GM23338 (cell line): ENCODE measurements around the gene RNF40. TPM values are rescaled to one million over a fixed set of nuclear protein-coding genes. Genes with fewer than 3 reads are reported as not detected.

Experiments
- ATAC-seq: fragments of 200-7000 bp; cut with Tn5 transposase; 3 replicates; pipeline ENCODE4 v1.9.1; 2020
- DNase-seq: peaks from one replicate; pipeline ENCODE4 v3.0.0-alpha.2; 2015; ENCODE audit warnings: low spot score
- H2AFZ ChIP-seq: fragments of 200-600 bp; sonication (generic); 2 replicates; pipeline ENCODE4 v1.8.0; 2016; ENCODE audit warnings: antibody characterized with exemption, mild to moderate bottlenecking, moderate library complexity
- H3F3A ChIP-seq: fragments of 200-600 bp; sonication (generic); replicated peaks from 2 replicates; pipeline ENCODE4 v1.8.0; 2017; ENCODE audit warnings: antibody characterized with exemption, mixed run types, low read depth
- H3K27ac ChIP-seq: fragments of 200-600 bp; sonication (generic); 2 replicates; pipeline ENCODE4 v1.6.1; 2016; ENCODE audit warnings: low read depth
- H3K27me3 ChIP-seq: fragments of 200-600 bp; sonication (generic); 2 replicates; pipeline ENCODE4 v1.8.0; 2016; ENCODE audit warnings: mild to moderate bottlenecking, mixed run types, moderate library complexity; ENCODE audit not compliant: insufficient read depth
- H3K36me3 ChIP-seq: fragments of 200-600 bp; sonication (generic); 2 replicates; pipeline ENCODE4 v1.8.0; 2016; ENCODE audit warnings: mild to moderate bottlenecking; ENCODE audit not compliant: insufficient read depth
- H3K4me1 ChIP-seq: fragments of 200-600 bp; sonication (generic); 2 replicates; pipeline ENCODE4 v1.8.0; 2016; ENCODE audit warnings: mild to moderate bottlenecking, moderate library complexity; ENCODE audit not compliant: insufficient read depth
- H3K4me2 ChIP-seq: fragments of 200-600 bp; sonication (generic); 2 replicates; pipeline ENCODE4 v1.7.1; 2017; ENCODE audit warnings: mixed run types
- H3K4me3 ChIP-seq: fragments of 200-600 bp; sonication (generic); 2 replicates; pipeline ENCODE4 v1.6.1; 2016; ENCODE audit warnings: mixed run types
- H3K79me2 ChIP-seq: fragments of 200-600 bp; sonication (generic); replicated peaks from 2 replicates; pipeline ENCODE4 v1.8.0; 2017; ENCODE audit warnings: mild to moderate bottlenecking; ENCODE audit not compliant: insufficient read depth
- H3K9me2 ChIP-seq: fragments of 200-600 bp; sonication (generic); 2 replicates; pipeline ENCODE4 v1.8.0; 2017; ENCODE audit not compliant: insufficient read depth
- H4K20me1 ChIP-seq: fragments of 200-600 bp; sonication (generic); replicated peaks from 2 replicates; pipeline ENCODE4 v1.8.0; 2017; ENCODE audit warnings: mild to moderate bottlenecking; ENCODE audit not compliant: insufficient read depth
- H3K27ac Mint-ChIP-seq: 2 replicates; pipeline ENCODE4 v1.8.0; 2020; ENCODE audit warnings: inconsistent platforms, mild to moderate bottlenecking, moderate library complexity, mixed read lengths
- H3K27me3 Mint-ChIP-seq: 3 replicates; pipeline ENCODE4 v1.8.0; 2022; ENCODE audit warnings: low read depth, mild to moderate bottlenecking, moderate library complexity, mixed read lengths, inconsistent platforms; ENCODE audit not compliant: insufficient read depth, poor library complexity
- H3K36me3 Mint-ChIP-seq: 3 replicates; pipeline ENCODE4 v1.8.0; 2021; ENCODE audit warnings: low read depth, mild to moderate bottlenecking, inconsistent platforms, moderate library complexity, mixed read lengths
- H3K4me1 Mint-ChIP-seq: 3 replicates; pipeline ENCODE4 v1.8.0; 2020; ENCODE audit warnings: mild to moderate bottlenecking, inconsistent platforms, mixed read lengths
- H3K4me3 Mint-ChIP-seq: 3 replicates; pipeline ENCODE4 v1.8.0; 2021; ENCODE audit warnings: moderate library complexity, mild to moderate bottlenecking, inconsistent platforms, mixed read lengths
- H3K9me3 Mint-ChIP-seq: 3 replicates; pipeline ENCODE4 v1.8.0; 2020; ENCODE audit warnings: moderate library complexity, mild to moderate bottlenecking, inconsistent platforms, mixed read lengths
- ZNF462 ChIP-seq: fragments of 250-450 bp; sonication (Bioruptor Pico); IDR thresholded peaks from 2 replicates; pipeline ENCODE4 v1.5.0; 2020; ENCODE audit warnings: mild to moderate bottlenecking, moderate library complexity
- polyA plus RNA-seq: library from polyadenylated mRNA; unstranded; fragments of >200 nt; fragmentation: Nextera tagmentation; extraction: Ambion mirVana; gene quantifications from 2 replicates; pipeline ENCODE4 v1.2.1, GENCODE V29; 2016
- total RNA-seq: library from RNA; depleted of rRNA; stranded (reverse); fragments of >200 nt; shearing (Covaris generic); gene quantifications from 2 replicates; pipeline ENCODE4 v1.2.3, GENCODE V29; 2014
- TF ChIP-seq, protein P1 (sequence below): IDR thresholded peaks from one replicate; pipeline ENCODE4 v1.6.1; 2018; ENCODE audit warnings: antibody characterized with exemption; ENCODE audit not compliant: unreplicated experiment

The RNF40 gene
- total and polyA plus RNA-seq, 2 experiments from 2014 or later: 36.0 to 78.5 TPM

DNA sequence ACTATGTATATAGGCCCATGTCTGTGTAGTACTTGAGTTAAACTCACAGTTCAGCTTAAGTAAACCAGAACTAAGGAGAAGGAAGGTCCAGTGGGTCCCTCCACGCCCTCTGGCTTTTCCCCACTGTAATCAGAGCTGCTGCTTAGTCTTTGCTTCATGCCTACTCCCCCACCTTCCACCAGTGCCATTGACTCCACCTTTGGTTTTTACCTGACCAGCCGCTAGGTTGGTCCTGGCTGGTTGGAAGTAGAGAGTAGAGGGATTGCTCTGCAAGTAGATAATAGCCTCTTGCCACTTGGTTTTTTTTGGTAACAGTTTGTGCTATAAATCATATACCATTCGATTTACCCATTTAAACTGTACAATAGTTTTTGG is 36.7 kb upstream of the RNF40 start:
- H3K9me2 ChIP-seq: no peaks in the 10 kb centered on the region
- peaks cover 48% of the 10 kb centered on the region for H3K36me3 ChIP-seq

More for the DNA sequence above, 36.7 kb upstream of the RNF40 start:
- no peaks in the 10 kb centered on the region for H3K9me3 Mint-ChIP-seq
- Histone ChIP-seq H3K4me2 (no peak overlapping the region), H3K4me3 (no peak overlapping the region), H2AFZ (no peak overlapping the region), H3K4me1 (peaks cover 16% of the 10 kb centered on the region), H3K79me2 (peaks cover 28% of the 10 kb centered on the region), H3K27me3 (no peaks in the 10 kb centered on the region), H3K27ac (no peak overlapping the region), H3F3A (no peaks in the 10 kb centered on the region; the same call in 1 of the 2 replicates), H4K20me1 (peaks cover 35% of the 10 kb centered on the region)
- peaks cover 10% of the 10 kb centered on the region for H3K27me3 Mint-ChIP-seq
- DNase-seq: no peak
- no peak overlapping the region for H3K4me3 Mint-ChIP-seq
- TF ChIP-seq, protein P1, sequence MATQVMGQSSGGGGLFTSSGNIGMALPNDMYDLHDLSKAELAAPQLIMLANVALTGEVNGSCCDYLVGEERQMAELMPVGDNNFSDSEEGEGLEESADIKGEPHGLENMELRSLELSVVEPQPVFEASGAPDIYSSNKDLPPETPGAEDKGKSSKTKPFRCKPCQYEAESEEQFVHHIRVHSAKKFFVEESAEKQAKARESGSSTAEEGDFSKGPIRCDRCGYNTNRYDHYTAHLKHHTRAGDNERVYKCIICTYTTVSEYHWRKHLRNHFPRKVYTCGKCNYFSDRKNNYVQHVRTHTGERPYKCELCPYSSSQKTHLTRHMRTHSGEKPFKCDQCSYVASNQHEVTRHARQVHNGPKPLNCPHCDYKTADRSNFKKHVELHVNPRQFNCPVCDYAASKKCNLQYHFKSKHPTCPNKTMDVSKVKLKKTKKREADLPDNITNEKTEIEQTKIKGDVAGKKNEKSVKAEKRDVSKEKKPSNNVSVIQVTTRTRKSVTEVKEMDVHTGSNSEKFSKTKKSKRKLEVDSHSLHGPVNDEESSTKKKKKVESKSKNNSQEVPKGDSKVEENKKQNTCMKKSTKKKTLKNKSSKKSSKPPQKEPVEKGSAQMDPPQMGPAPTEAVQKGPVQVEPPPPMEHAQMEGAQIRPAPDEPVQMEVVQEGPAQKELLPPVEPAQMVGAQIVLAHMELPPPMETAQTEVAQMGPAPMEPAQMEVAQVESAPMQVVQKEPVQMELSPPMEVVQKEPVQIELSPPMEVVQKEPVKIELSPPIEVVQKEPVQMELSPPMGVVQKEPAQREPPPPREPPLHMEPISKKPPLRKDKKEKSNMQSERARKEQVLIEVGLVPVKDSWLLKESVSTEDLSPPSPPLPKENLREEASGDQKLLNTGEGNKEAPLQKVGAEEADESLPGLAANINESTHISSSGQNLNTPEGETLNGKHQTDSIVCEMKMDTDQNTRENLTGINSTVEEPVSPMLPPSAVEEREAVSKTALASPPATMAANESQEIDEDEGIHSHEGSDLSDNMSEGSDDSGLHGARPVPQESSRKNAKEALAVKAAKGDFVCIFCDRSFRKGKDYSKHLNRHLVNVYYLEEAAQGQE: no peak
- no peak for TF ChIP-seq ZNF462
- no peak overlapping the region for H3K27ac Mint-ChIP-seq
- peaks cover 88% of the 10 kb centered on the region for H3K36me3 Mint-ChIP-seq
- peaks cover 16% of the 10 kb centered on the region for H3K4me1 Mint-ChIP-seq
- ATAC-seq: no peak
